A549 (cell line): Measurements from ENCODE around the gene MOCS1. TPM values are rescaled to one million over a fixed set of nuclear protein-coding genes. Genes with fewer than 3 reads are reported as not detected.

Experiments used
- ATAC-seq, 2 experiments: fragments of 200-7000 bp in 1 of 2; fragments of >200 bp in 1 of 2; cut with Nextera tagmentation in 1 of 2; cut with Tn5 transposase in 1 of 2; 3 replicates each; pipeline versions ENCODE4 v1.8.0 to v1.9.1; 2018 to 2020; ENCODE audit warnings: mild to moderate bottlenecking in 1 of 2, moderate library complexity in 1 of 2
- CTCF ChIA-PET: fragments of 300-600 bp; sonication (Branson Sonifier 250); formaldehyde crosslinking; extraction: SDS; loops from one replicate; lab custom pipeline; 2021; ENCODE audit warnings: antibody characterized with exemption, inconsistent platforms; lab: Yijun Ruan, JAX
- POLR2A ChIA-PET: fragments of 350-600 bp; formaldehyde crosslinking; extraction: SDS; loops from one replicate; lab custom pipeline; 2021; ENCODE audit warnings: antibody characterized with exemption, inconsistent platforms; lab: Yijun Ruan, JAX
- DNase-seq, 2 experiments: peaks; one replicate each; pipeline versions ENCODE4 v3.0.0 to v3.0.0-alpha.2; 2011 to 2016; ENCODE audit warnings: low read depth in 1 of 2, low spot score in 1 of 2
- FAIRE-seq: peaks from 2 replicates; lab custom pipeline; 2011; peaks lifted over from hg19 to GRCh38; lab: Jason Lieb, UNC
- H3K27ac ChIP-seq, 2 experiments: fragments of >200 bp; sonication (Bioruptor Twin); formaldehyde crosslinking; 3 replicates each; pipeline ENCODE4 v1.5.1; 2016 to 2017
- H3K4me1 ChIP-seq: fragments of >200 bp; sonication (Bioruptor Twin); formaldehyde crosslinking; 3 replicates; pipeline ENCODE4 v1.6.1; 2016
- H3K4me2 ChIP-seq: fragments of >200 bp; sonication (Bioruptor Twin); formaldehyde crosslinking; 3 replicates; pipeline ENCODE4 v1.6.1; 2016
- H3K4me3 ChIP-seq: fragments of >200 bp; sonication (Bioruptor Twin); formaldehyde crosslinking; 3 replicates; pipeline ENCODE4 v1.5.1; 2016
- H3K9me3 ChIP-seq: fragments of >200 bp; sonication (Bioruptor Twin); formaldehyde crosslinking; 3 replicates; pipeline ENCODE4 v1.6.1; 2016
- CBX2 ChIP-seq: fragments of 200-600 bp; sonication (generic); IDR thresholded peaks from 2 replicates; pipeline ENCODE4 v1.6.1; 2016; ENCODE audit warnings: low read depth, mild to moderate bottlenecking, borderline replicate concordance
- CHD2 ChIP-seq: fragments of 150-350 bp; IDR thresholded peaks from 2 replicates; pipeline ENCODE4 v1.6.1; 2014; ENCODE audit warnings: low read length; ENCODE audit not compliant: partially characterized antibody
- EHF ChIP-seq: fragments of 250-450 bp; sonication (Bioruptor Pico); IDR thresholded peaks from 2 replicates; pipeline ENCODE4 v1.5.0; 2020; ENCODE audit warnings: mild to moderate bottlenecking
- EHMT2 ChIP-seq: fragments of 200-600 bp; sonication (generic); IDR thresholded peaks from 2 replicates; pipeline ENCODE4 v1.6.1; 2016; ENCODE audit warnings: antibody characterized with exemption, low read depth, mild to moderate bottlenecking, moderate library complexity
- EP300 ChIP-seq, 2 experiments: fragments of >200 bp; sonication (Bioruptor Twin); formaldehyde crosslinking; IDR thresholded peaks; 2 replicates in 1 of 2; 3 replicates in 1 of 2; pipeline ENCODE4 v1.6.1; 2016 to 2017
- FOSL2 ChIP-seq, 2 experiments: fragments of 450-650 bp in 1 of 2; fragments of >200 bp in 1 of 2; sonication (Bioruptor Twin) in 1 of 2; formaldehyde crosslinking; IDR thresholded peaks; 2 replicates each; pipeline versions ENCODE4 v1.5.0 to v1.6.1; 2016 to 2020; ENCODE audit warnings: mild to moderate bottlenecking in 1 of 2, moderate library complexity in 1 of 2
- FOXS1 ChIP-seq: fragments of 250-450 bp; sonication (Bioruptor Pico); IDR thresholded peaks from 2 replicates; pipeline ENCODE4 v1.5.0; 2020; ENCODE audit warnings: mild to moderate bottlenecking, moderate library complexity
- GATA3 ChIP-seq: IDR thresholded peaks from 2 replicates; pipeline ENCODE4 v1.6.1; 2012; ENCODE audit warnings: borderline replicate concordance
- HDAC2 ChIP-seq: fragments of 200-600 bp; sonication (generic); IDR thresholded peaks from 2 replicates; pipeline ENCODE4 v1.6.1; 2016
- HOXA7 ChIP-seq: fragments of 250-450 bp; sonication (Bioruptor Pico); IDR thresholded peaks from 2 replicates; pipeline ENCODE4 v1.5.0; 2020; ENCODE audit warnings: mild to moderate bottlenecking, moderate library complexity
- KDM1A ChIP-seq: fragments of 200-600 bp; sonication (generic); IDR thresholded peaks from 2 replicates; pipeline ENCODE4 v1.6.1; 2016; ENCODE audit warnings: low read depth, mild to moderate bottlenecking
- MAFK ChIP-seq: fragments of 450-650 bp; IDR thresholded peaks from 2 replicates; pipeline ENCODE4 v1.6.1; 2014; ENCODE audit not compliant: partially characterized antibody
- NPAS2 ChIP-seq: fragments of 250-450 bp; sonication (Bioruptor Pico); IDR thresholded peaks from 2 replicates; pipeline ENCODE4 v1.8.0; 2022; ENCODE audit warnings: mild to moderate bottlenecking, moderate library complexity, borderline replicate concordance
- PHF8 ChIP-seq: fragments of 200-600 bp; sonication (generic); IDR thresholded peaks from 2 replicates; pipeline ENCODE4 v1.6.1; 2016; ENCODE audit warnings: low read depth, mild to moderate bottlenecking, antibody characterized with exemption, moderate library complexity, borderline replicate concordance
- POLR2AphosphoS2 ChIP-seq: conservative IDR thresholded peaks from 2 replicates; pipeline ENCODE4 v1.6.1; 2012; ENCODE audit warnings: low read length, improper control_type of control experiment, inconsistent platforms
- SREBF2 ChIP-seq: fragments of 450-650 bp; IDR thresholded peaks from 2 replicates; pipeline ENCODE4 v1.6.1; 2014; ENCODE audit warnings: mild to moderate bottlenecking, moderate library complexity
- TP53 ChIP-seq: fragments of 250-450 bp; sonication (Bioruptor Pico); IDR thresholded peaks from 2 replicates; pipeline ENCODE4 v1.5.0; 2021; ENCODE audit warnings: mild to moderate bottlenecking, moderate library complexity
- ZC3H11A ChIP-seq: fragments of 450-650 bp; IDR thresholded peaks from 2 replicates; pipeline ENCODE4 v1.6.1; 2014; ENCODE audit warnings: antibody characterized with exemption, mild to moderate bottlenecking
- ZNF302 ChIP-seq: fragments of 250-450 bp; sonication (Bioruptor Pico); IDR thresholded peaks from 2 replicates; pipeline ENCODE4 v1.9.0; 2021; ENCODE audit warnings: inconsistent platforms, mild to moderate bottlenecking, moderate library complexity
- WGBS: methylation state at CpG from one replicate; pipeline ENCODE4 v1.1.6; 2017; ENCODE audit errors: missing lambda C conversion rate; 5-methylcytosine and 5-hydroxymethylcytosine counted together
- polyA plus RNA-seq, 4 experiments: library from polyadenylated mRNA; depleted of rRNA in 3 of 4; stranded (reverse); fragments of >200 nt; fragmentation: RNase III in 1 of 4; extraction: RNeasy Plus Mini Kit Qiagen cat#74134 plus additional on column Dnase treatment in 1 of 4; gene quantifications; 2 replicates in 3 of 4; 3 replicates in 1 of 4; pipeline ENCODE4 v1.2.3, GENCODE V29; 2011 to 2017
- TF ChIP-seq, protein P1 (sequence below): fragments of 200-600 bp; sonication (generic); IDR thresholded peaks from 2 replicates; pipeline ENCODE4 v1.6.1; 2016; ENCODE audit warnings: antibody characterized with exemption, mild to moderate bottlenecking, moderate library complexity
- TF ChIP-seq, protein P2 (sequence below): fragments of 450-650 bp; IDR thresholded peaks from 2 replicates; pipeline ENCODE4 v1.6.1; 2014; ENCODE audit warnings: antibody characterized with exemption
- TF ChIP-seq, protein P3 (sequence below): fragments of >200 bp; sonication (Bioruptor Twin); formaldehyde crosslinking; IDR thresholded peaks from 2 replicates; pipeline ENCODE4 v1.6.1; 2016
- TF ChIP-seq, protein P4 (sequence below): IDR thresholded peaks from 2 replicates; pipeline ENCODE4 v1.6.1; 2012; ENCODE audit warnings: low read depth, borderline replicate concordance

MOCS1 gene
- polyA plus RNA-seq, 2 of the 4 experiments (the other 2 are of a cell fraction), result 0.68 to 1.8 TPM

DNA sequence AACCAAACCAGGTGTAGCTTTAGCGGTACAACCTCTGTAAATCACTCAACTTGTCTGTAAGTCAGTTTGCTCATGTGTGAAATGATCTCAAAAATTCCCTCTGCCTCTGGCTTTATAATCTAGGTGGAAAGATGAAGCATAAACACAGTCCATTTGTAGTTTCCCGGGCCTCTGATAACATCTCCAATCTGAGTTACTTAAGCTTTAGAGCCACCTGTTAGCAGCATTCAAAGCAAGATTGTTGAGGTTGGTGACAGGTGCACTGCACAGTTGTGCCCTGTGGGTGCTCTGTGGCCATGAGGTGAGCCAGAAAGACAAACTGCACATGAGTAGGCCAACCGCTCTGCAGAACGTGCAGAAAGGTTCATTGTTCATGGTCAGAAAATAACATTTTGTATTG, 53.7 kb downstream of the MOCS1 start:
- POLR2A ChIA-PET, result no interaction called here
- no peak for FAIRE-seq

DNA sequence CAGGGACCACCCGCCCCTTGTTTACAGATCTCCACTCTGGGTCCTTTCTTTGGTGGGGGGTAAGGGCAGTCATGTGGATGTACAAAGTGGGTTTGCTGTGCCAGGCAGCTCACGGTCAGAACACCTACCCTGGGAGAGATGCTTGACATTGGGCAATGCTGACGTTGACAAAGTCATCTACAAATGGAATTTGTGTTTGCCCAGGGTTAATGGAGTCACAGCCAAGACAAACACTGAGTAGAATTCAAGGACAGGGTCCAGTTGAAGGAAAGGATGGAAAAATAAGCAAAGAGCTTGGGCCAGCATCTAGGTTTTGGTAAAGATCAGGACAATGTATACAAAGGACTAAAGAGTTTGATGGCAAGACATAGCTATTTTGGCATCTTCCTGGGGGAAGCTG, 54.7 kb downstream of the MOCS1 start:
- Histone ChIP-seq H3K9me3 (no peaks in the 10 kb centered on the region), H3K4me1 (no peaks in the 10 kb centered on the region), H3K4me2 (no peak overlapping the region), H3K4me3 (no peak overlapping the region), H3K27ac (no peak overlapping the region)
- POLR2A ChIA-PET, result no interaction called here
- TF ChIP-seq, protein P1, sequence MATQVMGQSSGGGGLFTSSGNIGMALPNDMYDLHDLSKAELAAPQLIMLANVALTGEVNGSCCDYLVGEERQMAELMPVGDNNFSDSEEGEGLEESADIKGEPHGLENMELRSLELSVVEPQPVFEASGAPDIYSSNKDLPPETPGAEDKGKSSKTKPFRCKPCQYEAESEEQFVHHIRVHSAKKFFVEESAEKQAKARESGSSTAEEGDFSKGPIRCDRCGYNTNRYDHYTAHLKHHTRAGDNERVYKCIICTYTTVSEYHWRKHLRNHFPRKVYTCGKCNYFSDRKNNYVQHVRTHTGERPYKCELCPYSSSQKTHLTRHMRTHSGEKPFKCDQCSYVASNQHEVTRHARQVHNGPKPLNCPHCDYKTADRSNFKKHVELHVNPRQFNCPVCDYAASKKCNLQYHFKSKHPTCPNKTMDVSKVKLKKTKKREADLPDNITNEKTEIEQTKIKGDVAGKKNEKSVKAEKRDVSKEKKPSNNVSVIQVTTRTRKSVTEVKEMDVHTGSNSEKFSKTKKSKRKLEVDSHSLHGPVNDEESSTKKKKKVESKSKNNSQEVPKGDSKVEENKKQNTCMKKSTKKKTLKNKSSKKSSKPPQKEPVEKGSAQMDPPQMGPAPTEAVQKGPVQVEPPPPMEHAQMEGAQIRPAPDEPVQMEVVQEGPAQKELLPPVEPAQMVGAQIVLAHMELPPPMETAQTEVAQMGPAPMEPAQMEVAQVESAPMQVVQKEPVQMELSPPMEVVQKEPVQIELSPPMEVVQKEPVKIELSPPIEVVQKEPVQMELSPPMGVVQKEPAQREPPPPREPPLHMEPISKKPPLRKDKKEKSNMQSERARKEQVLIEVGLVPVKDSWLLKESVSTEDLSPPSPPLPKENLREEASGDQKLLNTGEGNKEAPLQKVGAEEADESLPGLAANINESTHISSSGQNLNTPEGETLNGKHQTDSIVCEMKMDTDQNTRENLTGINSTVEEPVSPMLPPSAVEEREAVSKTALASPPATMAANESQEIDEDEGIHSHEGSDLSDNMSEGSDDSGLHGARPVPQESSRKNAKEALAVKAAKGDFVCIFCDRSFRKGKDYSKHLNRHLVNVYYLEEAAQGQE, result no peak
- TF ChIP-seq, protein P2, sequence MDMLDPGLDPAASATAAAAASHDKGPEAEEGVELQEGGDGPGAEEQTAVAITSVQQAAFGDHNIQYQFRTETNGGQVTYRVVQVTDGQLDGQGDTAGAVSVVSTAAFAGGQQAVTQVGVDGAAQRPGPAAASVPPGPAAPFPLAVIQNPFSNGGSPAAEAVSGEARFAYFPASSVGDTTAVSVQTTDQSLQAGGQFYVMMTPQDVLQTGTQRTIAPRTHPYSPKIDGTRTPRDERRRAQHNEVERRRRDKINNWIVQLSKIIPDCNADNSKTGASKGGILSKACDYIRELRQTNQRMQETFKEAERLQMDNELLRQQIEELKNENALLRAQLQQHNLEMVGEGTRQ, result no peak
- no peak for TF ChIP-seq GATA3
- TF ChIP-seq, protein P3, sequence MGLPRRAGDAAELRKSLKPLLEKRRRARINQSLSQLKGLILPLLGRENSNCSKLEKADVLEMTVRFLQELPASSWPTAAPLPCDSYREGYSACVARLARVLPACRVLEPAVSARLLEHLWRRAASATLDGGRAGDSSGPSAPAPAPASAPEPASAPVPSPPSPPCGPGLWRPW, result no peak
- no peak for TF ChIP-seq SREBF2
- no peak for TF ChIP-seq EHF (CRISPR knock-in tag)
- no peak for TF ChIP-seq EHMT2
- no peak for TF ChIP-seq CBX2
- TF ChIP-seq, protein P4, sequence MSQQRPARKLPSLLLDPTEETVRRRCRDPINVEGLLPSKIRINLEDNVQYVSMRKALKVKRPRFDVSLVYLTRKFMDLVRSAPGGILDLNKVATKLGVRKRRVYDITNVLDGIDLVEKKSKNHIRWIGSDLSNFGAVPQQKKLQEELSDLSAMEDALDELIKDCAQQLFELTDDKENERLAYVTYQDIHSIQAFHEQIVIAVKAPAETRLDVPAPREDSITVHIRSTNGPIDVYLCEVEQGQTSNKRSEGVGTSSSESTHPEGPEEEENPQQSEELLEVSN, result no peak
- TF ChIP-seq CHD2, result no peak
- no peak for TF ChIP-seq PHF8
- no peak for TF ChIP-seq POLR2AphosphoS2
- no peak for TF ChIP-seq FOSL2 (IDR thresholded peaks at IDR 0.05)
- TF ChIP-seq FOSL2 (CRISPR knock-in tag; IDR thresholded peaks at IDR 0.05), result no peak
- no peak for TF ChIP-seq ZC3H11A
- no peak for TF ChIP-seq KDM1A
- no peak for TF ChIP-seq EP300 (IDR thresholded peaks at IDR 0.05)
- DNase-seq (no peak), ATAC-seq (no peak), FAIRE-seq (no peak)
- CTCF ChIA-PET, result interaction anchor here (1.1 kb wide), 1 partner anchor 9 kb away, joined by 3 read pairs; no protein-coding TSS in a partner anchor
- 6% methylated on average over 2 of the region's 3 CpGs for WGBS

More for the DNA sequence above, 53.7 kb downstream of the MOCS1 start:
- CTCF ChIA-PET, result interaction anchor here (0.6 to 0.8 kb wide), 2 partner anchors 15 to 1397 kb away, joined by 3 read pairs; no protein-coding TSS in a partner anchor
- H3K4me2 ChIP-seq, result no peak overlapping the region
- H3K9me3 ChIP-seq, result no peaks in the 10 kb centered on the region
- TF ChIP-seq HOXA7 (no peak), EHF (CRISPR knock-in tag) (no peak)
- H3K4me1 ChIP-seq, result no peaks in the 10 kb centered on the region
- WGBS, result 21% methylated on average over 4 of the region's 4 CpGs
- no peak for ATAC-seq
- no peak overlapping the region for H3K4me3 ChIP-seq
- no peak overlapping the region for H3K27ac ChIP-seq
- DNase-seq, result no peak

DNA sequence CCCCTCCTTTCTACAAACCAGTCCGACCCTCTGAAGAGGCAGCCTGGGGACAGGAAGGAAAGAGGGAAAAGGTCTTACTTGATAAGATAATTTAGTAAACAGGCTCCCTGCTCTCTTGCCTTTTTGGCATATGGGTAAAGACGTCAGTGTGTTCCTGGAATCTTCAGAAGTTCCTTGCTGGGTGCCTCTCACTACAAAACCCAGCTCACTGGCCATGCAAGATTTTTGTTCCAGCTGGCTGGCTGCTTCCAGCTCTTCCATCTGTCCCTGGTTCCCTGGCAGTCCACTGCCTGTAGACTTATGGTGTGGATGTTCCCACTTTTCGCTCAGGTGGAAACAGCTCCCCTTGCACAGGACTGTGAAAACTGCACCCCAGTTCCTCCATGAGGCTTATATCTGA, 57.4 kb downstream of the MOCS1 start:
- POLR2A ChIA-PET, result no interaction called here
- CTCF ChIA-PET, result no interaction called here
- Histone ChIP-seq H3K4me2 (no peak overlapping the region), H3K4me1 (no peaks in the 10 kb centered on the region), H3K27ac (no peak overlapping the region), H3K4me3 (no peak overlapping the region), H3K9me3 (no peaks in the 10 kb centered on the region)
- 19% methylated on average over 3 of the region's 3 CpGs for WGBS
- ATAC-seq (no peak), FAIRE-seq (no peak), DNase-seq (no peak)
- no peak for TF ChIP-seq ZNF302
- TF ChIP-seq, protein P1, result no peak
- TF ChIP-seq HDAC2, result no peak
- no peak for TF ChIP-seq FOXS1 (CRISPR knock-in tag)
- TF ChIP-seq CHD2, result no peak
- TF ChIP-seq, protein P4, result no peak
- TF ChIP-seq NPAS2 (CRISPR knock-in tag), result no peak
- no peak for TF ChIP-seq TP53 (CRISPR knock-in tag)
- TF ChIP-seq MAFK, result no peak
